PC-3 (cell line): ENCODE data around the gene DNAH2.

ENCODE experiments used
- EZH2phosphoT487 ChIP-seq: fragments of 300-600 bp; sonication (generic); IDR thresholded peaks from 2 replicates; pipeline ENCODE4 v1.6.1; 2018; ENCODE audit warnings: mild to moderate bottlenecking, antibody characterized with exemption, low read length, borderline replicate concordance
- TF ChIP-seq, protein P1 (sequence below): fragments of 300-600 bp; sonication (generic); conservative IDR thresholded peaks from 2 replicates; pipeline ENCODE4 v1.5.1; 2017; ENCODE audit warnings: antibody characterized with exemption, low read depth, mild to moderate bottlenecking, low read length

DNA sequence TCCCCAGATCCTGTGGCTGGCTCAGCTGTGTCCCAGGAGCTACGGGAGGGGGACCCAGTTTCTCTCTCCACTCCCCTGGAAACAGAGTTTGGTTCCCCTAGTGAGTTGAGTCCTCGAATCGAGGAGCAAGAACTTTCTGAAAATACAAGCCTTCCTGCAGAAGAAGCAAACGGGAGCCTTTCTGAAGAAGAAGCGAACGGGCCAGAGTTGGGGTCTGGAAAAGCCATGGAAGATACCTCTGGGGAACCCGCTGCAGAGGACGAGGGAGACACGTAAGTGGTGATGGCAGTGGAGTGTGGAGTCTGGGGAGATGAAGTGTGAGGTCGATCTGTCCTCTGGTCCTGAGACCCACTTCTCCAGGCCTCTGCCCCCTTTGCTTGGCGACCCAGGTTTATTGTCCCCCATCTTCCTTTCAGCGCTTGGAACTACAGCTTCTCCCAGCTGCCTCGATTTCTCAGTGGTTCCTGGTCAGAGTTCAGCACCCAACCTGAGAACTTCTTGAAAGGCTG is 28.7 kb upstream of the DNAH2 start:
- TF ChIP-seq, protein P1, sequence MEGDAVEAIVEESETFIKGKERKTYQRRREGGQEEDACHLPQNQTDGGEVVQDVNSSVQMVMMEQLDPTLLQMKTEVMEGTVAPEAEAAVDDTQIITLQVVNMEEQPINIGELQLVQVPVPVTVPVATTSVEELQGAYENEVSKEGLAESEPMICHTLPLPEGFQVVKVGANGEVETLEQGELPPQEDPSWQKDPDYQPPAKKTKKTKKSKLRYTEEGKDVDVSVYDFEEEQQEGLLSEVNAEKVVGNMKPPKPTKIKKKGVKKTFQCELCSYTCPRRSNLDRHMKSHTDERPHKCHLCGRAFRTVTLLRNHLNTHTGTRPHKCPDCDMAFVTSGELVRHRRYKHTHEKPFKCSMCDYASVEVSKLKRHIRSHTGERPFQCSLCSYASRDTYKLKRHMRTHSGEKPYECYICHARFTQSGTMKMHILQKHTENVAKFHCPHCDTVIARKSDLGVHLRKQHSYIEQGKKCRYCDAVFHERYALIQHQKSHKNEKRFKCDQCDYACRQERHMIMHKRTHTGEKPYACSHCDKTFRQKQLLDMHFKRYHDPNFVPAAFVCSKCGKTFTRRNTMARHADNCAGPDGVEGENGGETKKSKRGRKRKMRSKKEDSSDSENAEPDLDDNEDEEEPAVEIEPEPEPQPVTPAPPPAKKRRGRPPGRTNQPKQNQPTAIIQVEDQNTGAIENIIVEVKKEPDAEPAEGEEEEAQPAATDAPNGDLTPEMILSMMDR: no peak
- TF ChIP-seq EZH2phosphoT487: no peak
